Activated naive CD4-positive, alpha-beta T cell treated with anti-CD3 and anti-CD28 coated beads for 36 hours (primary cell): Measurements from ENCODE around the gene SPRR2E. TPM values are rescaled to one million over a fixed set of nuclear protein-coding genes. Genes with fewer than 3 reads are reported as not detected.
"Not testable (repeated sequence)": the region's sequence is repeated elsewhere in the genome, so short reads cannot be mapped to it uniquely, and the experiment has no call there.

ENCODE experiments used
- CTCF ChIA-PET: fragments of 350-600 bp; sonication (Branson Sonifier 250); formaldehyde crosslinking; loops from one replicate; lab custom pipeline; 2021; ENCODE audit warnings: antibody characterized with exemption; lab: Charles Lee
- DNase-seq: peaks from one replicate; pipeline ENCODE4 v3.0.0-alpha.2; 2020
- H3K27ac Mint-ChIP-seq: one replicate; pipeline ENCODE4 v1.8.0; 2021; ENCODE audit warnings: mild to moderate bottlenecking, mixed read lengths
- H3K27me3 Mint-ChIP-seq: one replicate; pipeline ENCODE4 v1.8.0; 2021; ENCODE audit warnings: low read depth, mixed read lengths
- H3K36me3 Mint-ChIP-seq: one replicate; pipeline ENCODE4 v1.8.0; 2021; ENCODE audit warnings: low read depth, mixed read lengths
- H3K4me1 Mint-ChIP-seq: one replicate; pipeline ENCODE4 v1.8.0; 2021; ENCODE audit warnings: low read depth, mixed read lengths
- H3K4me3 Mint-ChIP-seq: one replicate; pipeline ENCODE4 v1.8.0; 2021; ENCODE audit warnings: mild to moderate bottlenecking, moderate library complexity, mixed read lengths
- H3K9me3 Mint-ChIP-seq: one replicate; pipeline ENCODE4 v1.8.0; 2021; ENCODE audit warnings: mixed read lengths
- intact Hi-C: fragments of 100-400 bp; cut with micrococcal nuclease; formaldehyde crosslinking; loops from one replicate; pipeline ENCODE4 v1.15.1; 2023
- total RNA-seq, 2 experiments: library from RNA; stranded (reverse); gene quantifications; one replicate each; pipeline ENCODE4 v1.2.3, GENCODE V29; 2021

SPRR2E gene
- total RNA-seq, 2 experiments from 2014 or later: not detected

GRCh38 chr1:153057375-153057774 lies 37.0 kb downstream of the SPRR2E start, which contains the start of gene SPRR2A:
SPRR2A (minus strand) TSS chr1:153057512; CDS start chr1:153056735, 777 bp downstream.
- Mint-ChIP-seq H3K27ac (no peak within 1 kb of the TSS), H3K4me3 (no peak within 1 kb of the TSS), H3K9me3 (no peaks in the 10 kb centered on the region), H3K27me3 (peaks cover 19% of the 10 kb centered on the region), H3K4me1 (no peaks in the 10 kb centered on the region), H3K36me3 (no peaks in the 10 kb centered on the region)
- intact Hi-C loops: no loop called here
- no peak for DNase-seq
- CTCF ChIA-PET: interaction anchor here (1.5 kb wide), 1 partner anchor 10 kb away, joined by 3 read pairs; no protein-coding TSS in a partner anchor

DNA sequence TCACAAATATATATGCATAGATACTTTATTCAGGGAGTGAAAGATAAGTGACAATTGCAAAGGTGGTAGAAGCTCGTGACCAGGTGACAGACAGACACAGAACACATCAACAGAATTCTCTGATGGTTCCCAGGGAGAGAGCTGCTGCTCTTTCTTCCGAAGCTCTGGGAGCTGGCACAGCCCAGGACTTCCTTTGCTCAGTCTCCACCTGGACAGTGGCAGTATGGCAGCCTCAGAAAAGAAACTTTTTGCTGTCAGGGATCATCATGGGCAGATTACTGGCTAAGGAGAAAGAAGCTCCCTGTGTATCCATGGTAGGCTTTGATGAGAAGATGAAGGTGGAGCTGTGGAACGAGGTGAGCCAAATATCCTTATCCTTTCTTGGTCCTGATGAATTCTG lies 38.2 kb downstream of the SPRR2E start:
- CTCF ChIA-PET, H3K4me3 Mint-ChIP-seq, H3K36me3 Mint-ChIP-seq, H3K9me3 Mint-ChIP-seq, DNase-seq, H3K4me1 Mint-ChIP-seq, intact Hi-C loops, H3K27ac Mint-ChIP-seq: not testable (repeated sequence)
- peaks cover 18% of the 10 kb centered on the region for H3K27me3 Mint-ChIP-seq

DNA sequence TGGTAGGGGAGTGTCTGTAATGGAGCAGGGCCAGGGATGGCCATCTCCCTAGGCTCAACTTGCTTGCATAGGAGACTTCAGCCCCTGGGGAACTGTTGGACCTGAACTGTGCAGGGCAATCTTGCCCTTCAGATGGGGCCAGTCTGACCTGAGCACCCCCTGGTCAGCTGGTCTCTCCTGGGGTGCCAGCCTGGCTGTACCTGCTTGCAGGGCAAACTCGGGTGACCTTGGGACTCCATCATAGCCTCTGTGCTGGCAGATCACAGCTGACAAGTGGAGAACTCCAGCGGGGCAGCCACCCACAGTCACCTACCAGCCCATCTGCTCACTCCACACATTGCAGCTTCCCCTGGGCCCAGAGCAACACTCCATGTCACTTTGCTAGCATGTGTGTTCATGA lies 45.1 kb downstream of the SPRR2E start:
- Mint-ChIP-seq H3K36me3 (no peaks in the 10 kb centered on the region), H3K9me3 (no peaks in the 10 kb centered on the region), H3K4me1 (no peaks in the 10 kb centered on the region), H3K27ac (no peak overlapping the region), H3K4me3 (no peak overlapping the region), H3K27me3 (peaks cover 22% of the 10 kb centered on the region)
- CTCF ChIA-PET: no interaction called here
- intact Hi-C loops: no loop called here
- no peak for DNase-seq

Other genes with a start within 250 kb of the SPRR2E start
- not detected for gene LCE7A, start 234.5 kb downstream of the SPRR2E start, total RNA-seq
- not detected for gene SMCP, start 216.2 kb downstream of the SPRR2E start, total RNA-seq
- not detected for gene IVL, start 186.0 kb downstream of the SPRR2E start, total RNA-seq
- not detected for gene SPRR5, start 147.3 kb downstream of the SPRR2E start, total RNA-seq
- not detected for gene SPRR4, start 123.9 kb downstream of the SPRR2E start, total RNA-seq
- gene SPRR1A, start 110.4 kb downstream of the SPRR2E start, total RNA-seq: not detected
- gene SPRR3, start 92.8 kb downstream of the SPRR2E start, total RNA-seq: not detected
- gene SPRR1B, start 63.3 kb downstream of the SPRR2E start, total RNA-seq: not detected
- not detected for gene SPRR2D, start 53.4 kb downstream of the SPRR2E start, total RNA-seq
- gene SPRR2A, start 37.0 kb downstream of the SPRR2E start, total RNA-seq: not detected
- gene SPRR2B, start 22.9 kb downstream of the SPRR2E start, total RNA-seq: not detected
- gene SPRR2F, start 19.0 kb upstream of the SPRR2E start, total RNA-seq: not detected
- not detected for gene SPRR2G, start 56.4 kb upstream of the SPRR2E start, total RNA-seq
- gene LELP1, start 108.9 kb upstream of the SPRR2E start, total RNA-seq: not detected
- not detected for gene PRR9, start 123.1 kb upstream of the SPRR2E start, total RNA-seq
- gene LORICRIN, start 165.2 kb upstream of the SPRR2E start, total RNA-seq: not detected
- gene PGLYRP3, start 218.4 kb upstream of the SPRR2E start, total RNA-seq: not detected